Heart left ventricle (tissue), 16 donors: ENCODE results near the gene CHD3. TPM values are rescaled to one million over a fixed set of nuclear protein-coding genes. Genes with fewer than 3 reads are reported as not detected.

ENCODE experiments used
- ATAC-seq, 4 donors: fragments of 200-7000 bp; cut with Tn5 transposase; one replicate each; pipeline ENCODE4 v1.9.1; 2020 to 2022; ENCODE audit warnings: moderate library complexity in 4 of 4, mild to moderate bottlenecking in 3 of 4, moderate number of reproducible peaks in 1 of 4
- DNase-seq, 5 donors: peaks; one replicate each; pipeline ENCODE4 v3.0.0-alpha.2; 2020
- H3K27ac ChIP-seq, 12 donors: fragments of 200-600 bp; sonication (generic) in 4 of 12; one replicate each; pipeline versions ENCODE4 v1.5.0 to v1.8.0; 2016 to 2022; ENCODE audit warnings: mild to moderate bottlenecking in 2 of 12
- H3K27me3 ChIP-seq, 9 donors: fragments of 200-600 bp; sonication (generic) in 2 of 9; one replicate each; pipeline versions ENCODE4 v1.5.1 to v1.8.0; 2016 to 2022; ENCODE audit warnings: mild to moderate bottlenecking in 3 of 9
- H3K36me3 ChIP-seq, 9 donors: fragments of 200-600 bp; sonication (generic) in 2 of 9; one replicate each; pipeline versions ENCODE4 v1.5.0 to v1.8.0; 2018 to 2022; ENCODE audit warnings: mild to moderate bottlenecking in 2 of 9
- H3K4me1 ChIP-seq, 12 donors: fragments of 200-600 bp; sonication (generic) in 4 of 12; one replicate each; pipeline versions ENCODE4 v1.5.0 to v1.8.0; 2016 to 2022; ENCODE audit warnings: mild to moderate bottlenecking in 3 of 12
- H3K4me3 ChIP-seq, 12 donors: fragments of 200-600 bp; sonication (generic) in 4 of 12; one replicate each; pipeline versions ENCODE4 v1.5.0 to v1.8.0; 2017 to 2022; ENCODE audit warnings: mild to moderate bottlenecking in 9 of 12, moderate library complexity in 4 of 12
- H3K9me3 ChIP-seq, 12 donors: fragments of 200-600 bp; sonication (generic) in 4 of 12; one replicate each; pipeline versions ENCODE4 v1.5.0 to v1.8.0; 2016 to 2022; ENCODE audit warnings: mild to moderate bottlenecking in 1 of 12
- POLR2A ChIP-seq, 2 donors: fragments of 450-650 bp; IDR thresholded peaks; one replicate each; pipeline ENCODE4 v1.6.1; 2017; ENCODE audit warnings: antibody characterized with exemption in 2 of 2, mild to moderate bottlenecking in 2 of 2, moderate library complexity in 2 of 2
- WGBS, 4 donors: extraction: QIAGEN DNeasy Blood & Tissue Kit in 2 of 4; methylation state at CpG; one replicate each; pipeline versions ENCODE4 v1.1.5 to v1.1.7; 2013 to 2018; 5-methylcytosine and 5-hydroxymethylcytosine counted together
- intact Hi-C, 10 donors: fragments of 100-400 bp; cut with DNase I; formaldehyde crosslinking; loops; one replicate each; pipeline versions ENCODE4 v1.11.1 to v1.14.2; 2022
- polyA plus RNA-seq, 2 donors: library from polyadenylated mRNA; stranded (reverse); fragments of 200-250 nt; gene quantifications; one replicate each; pipeline ENCODE4 v1.2.3, GENCODE V29; 2013
- total RNA-seq, 9 donors: library from RNA; depleted of rRNA in 2 of 9; stranded (reverse); fragments of >200 nt in 2 of 9; fragmentation: NEBNext Ultra II Directional in 3 of 9; extraction: Animal tissue kit (Norgen Biotek cat#: 25700) in 3 of 9; gene quantifications; one replicate each; pipeline versions ENCODE4 v1.1.0 to v1.2.4, GENCODE V29; 2016 to 2023
- TF ChIP-seq, protein P1 (sequence below), 12 donors: fragments of 200-600 bp; sonication (generic) in 4 of 12; IDR thresholded peaks; one replicate each; pipeline versions ENCODE4 v1.5.0 to v1.8.0; 2018 to 2022; ENCODE audit warnings: antibody characterized with exemption in 12 of 12, mild to moderate bottlenecking in 5 of 12
- donor health status: ischemic (EF 13 %, LVEDD 7.1; RV severe dilation, severe dysfunction).
- donor health status: healthy with polysubstance abuse.
- donor health status: DM: no; HTN: yes; CAD: no.
- donor health status: DM: no; HTN: no; CAD: no.
- donor health status: ischemic (EF 25% LVEDD 6.9; RV normal size, moderate dysfunction).
- donor health status: ischemic (EF 25% LVEDD 5.7; RV mildly dilated, moderate dysfunction).
- donor health status: healthy.
- donor health status: DM: yes; HTN: yes; CAD: no.
- donor health status: ischemic (EF 35%, LVEDD 5.7; RV mildly dilated, moderate dysfunction).
- donor health status: nonischemic (EF 11% LVEDD 7.7; RV severe dilation, severe dysfunction).
- donor health status: DM: yes; HTN: yes; CAD: no.
- donor health status: PGD.
- donor health status: ischemic (EF 29% LVEDD 5.4; RV normal size, mild dysfunction).
- donor health status: nonischemic (EF 23%, LVEDD 6.1; RV moderate dilation, normal function).

The CHD3 gene
- total and polyA plus RNA-seq, 11 donors, result 6.7 to 30.6 (median 14.3) TPM

GRCh38 chr17:7884581-7885366 is 3.8 kb upstream of the CHD3 start:
- WGBS, 4 donors, result 1 to 3% (median 1%) methylated on average over 52 to 86 of the region's 100 CpGs
- Histone ChIP-seq H3K4me3 (peak overlapping the region; percentile 57 to 86 (median 76)), H3K27ac (peak overlapping the region; percentile 57 to 98 (median 91)), H3K4me1 (peaks cover 16 to 83% (median 40%) of the 10 kb centered on the region in 12 donors), H3K27me3 (no peaks in the 10 kb centered on the region), H3K36me3 (peaks cover 0 to 25% (median 5%) of the 10 kb centered on the region in 9 donors), H3K9me3 (no peaks in the 10 kb centered on the region)
- ATAC-seq (no peak), DNase-seq (peak in 3 of 5 donors; percentile 16 to 67 (median 26))
- no peak for TF ChIP-seq POLR2A (IDR thresholded peaks at IDR 0.05)
- TF ChIP-seq, protein P1, sequence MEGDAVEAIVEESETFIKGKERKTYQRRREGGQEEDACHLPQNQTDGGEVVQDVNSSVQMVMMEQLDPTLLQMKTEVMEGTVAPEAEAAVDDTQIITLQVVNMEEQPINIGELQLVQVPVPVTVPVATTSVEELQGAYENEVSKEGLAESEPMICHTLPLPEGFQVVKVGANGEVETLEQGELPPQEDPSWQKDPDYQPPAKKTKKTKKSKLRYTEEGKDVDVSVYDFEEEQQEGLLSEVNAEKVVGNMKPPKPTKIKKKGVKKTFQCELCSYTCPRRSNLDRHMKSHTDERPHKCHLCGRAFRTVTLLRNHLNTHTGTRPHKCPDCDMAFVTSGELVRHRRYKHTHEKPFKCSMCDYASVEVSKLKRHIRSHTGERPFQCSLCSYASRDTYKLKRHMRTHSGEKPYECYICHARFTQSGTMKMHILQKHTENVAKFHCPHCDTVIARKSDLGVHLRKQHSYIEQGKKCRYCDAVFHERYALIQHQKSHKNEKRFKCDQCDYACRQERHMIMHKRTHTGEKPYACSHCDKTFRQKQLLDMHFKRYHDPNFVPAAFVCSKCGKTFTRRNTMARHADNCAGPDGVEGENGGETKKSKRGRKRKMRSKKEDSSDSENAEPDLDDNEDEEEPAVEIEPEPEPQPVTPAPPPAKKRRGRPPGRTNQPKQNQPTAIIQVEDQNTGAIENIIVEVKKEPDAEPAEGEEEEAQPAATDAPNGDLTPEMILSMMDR (IDR thresholded peaks at IDR 0.05), result no peak
- intact Hi-C loops, result loop anchor here in 1 of 10 donors (5.0 kb wide), 1 partner anchor 48 kb away; the partner anchor contains the start of genes CNTROB and TRAPPC1

DNA sequence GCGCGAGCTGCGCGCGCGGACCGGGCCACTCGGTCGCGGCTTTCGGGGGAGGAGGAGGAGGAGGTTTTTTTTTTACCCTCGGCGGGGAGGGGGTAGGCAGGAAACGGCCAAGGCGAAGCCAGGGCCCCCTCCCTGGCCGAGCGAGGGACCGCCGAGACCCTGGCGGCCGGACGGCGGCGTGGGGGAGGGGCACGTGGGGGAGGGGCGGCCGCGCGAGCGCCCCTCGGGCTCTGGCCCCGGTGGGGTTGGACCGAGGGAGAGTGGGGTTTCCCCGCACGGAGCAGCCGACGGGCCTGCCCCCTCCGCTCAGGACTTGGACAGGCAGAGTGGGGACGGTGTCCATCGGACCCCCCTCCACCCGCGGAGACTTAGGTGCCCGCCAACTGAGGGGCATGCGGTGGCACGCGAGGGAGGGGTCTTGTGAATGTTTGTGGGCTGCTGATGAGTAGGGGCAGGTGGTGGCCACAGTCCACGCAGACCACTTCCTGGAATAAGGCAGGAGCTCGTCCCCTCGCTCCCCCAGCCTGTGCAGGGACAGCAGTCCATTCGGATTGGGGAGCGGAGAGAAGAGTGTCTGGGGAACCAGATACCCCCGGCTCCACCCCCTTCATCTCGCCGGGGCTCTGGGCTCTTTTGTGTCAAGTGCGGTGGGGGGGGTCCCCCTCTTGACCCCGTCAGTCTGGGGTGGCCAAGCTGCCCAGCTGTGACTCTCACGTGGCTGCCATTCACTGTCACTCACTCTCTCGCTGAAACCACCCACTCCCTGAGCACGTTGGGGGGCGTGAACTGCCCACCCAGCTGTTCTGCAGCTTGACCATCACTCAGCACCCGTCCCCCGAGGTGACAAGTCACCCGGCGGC is 3.0 kb upstream of the CHD3 start:
- DNase-seq (peak; percentile 41 to 71 (median 52)), ATAC-seq (no peak)
- H3K4me1 ChIP-seq, result peaks cover 17 to 82% (median 46%) of the 10 kb centered on the region in 12 donors
- peak overlapping the region; percentile 57 to 86 (median 76) for H3K4me3 ChIP-seq
- WGBS, 4 donors, result 0 to 2% (median 0%) methylated on average over 28 to 64 of the region's 64 CpGs
- H3K36me3 ChIP-seq, result peaks cover 0 to 22% (median 3%) of the 10 kb centered on the region in 9 donors
- peak overlapping the region; percentile 57 to 98 (median 91) for H3K27ac ChIP-seq
- no peaks in the 10 kb centered on the region for H3K27me3 ChIP-seq
- no peaks in the 10 kb centered on the region for H3K9me3 ChIP-seq
- intact Hi-C loops, result loop anchor here in 2 of 10 donors (2.0 to 5.0 kb wide), 3 partner anchors 29 to 51 kb away; partner anchors contain the start of genes CNTROB (in 1 of the 2), KDM6B (in 1 of the 2), NAA38 (in 1 of the 2) and TRAPPC1 (in 1 of the 2)
- TF ChIP-seq POLR2A (IDR thresholded peaks at IDR 0.05), result no peak
- TF ChIP-seq, protein P1 (IDR thresholded peaks at IDR 0.05), result no peak

DNA sequence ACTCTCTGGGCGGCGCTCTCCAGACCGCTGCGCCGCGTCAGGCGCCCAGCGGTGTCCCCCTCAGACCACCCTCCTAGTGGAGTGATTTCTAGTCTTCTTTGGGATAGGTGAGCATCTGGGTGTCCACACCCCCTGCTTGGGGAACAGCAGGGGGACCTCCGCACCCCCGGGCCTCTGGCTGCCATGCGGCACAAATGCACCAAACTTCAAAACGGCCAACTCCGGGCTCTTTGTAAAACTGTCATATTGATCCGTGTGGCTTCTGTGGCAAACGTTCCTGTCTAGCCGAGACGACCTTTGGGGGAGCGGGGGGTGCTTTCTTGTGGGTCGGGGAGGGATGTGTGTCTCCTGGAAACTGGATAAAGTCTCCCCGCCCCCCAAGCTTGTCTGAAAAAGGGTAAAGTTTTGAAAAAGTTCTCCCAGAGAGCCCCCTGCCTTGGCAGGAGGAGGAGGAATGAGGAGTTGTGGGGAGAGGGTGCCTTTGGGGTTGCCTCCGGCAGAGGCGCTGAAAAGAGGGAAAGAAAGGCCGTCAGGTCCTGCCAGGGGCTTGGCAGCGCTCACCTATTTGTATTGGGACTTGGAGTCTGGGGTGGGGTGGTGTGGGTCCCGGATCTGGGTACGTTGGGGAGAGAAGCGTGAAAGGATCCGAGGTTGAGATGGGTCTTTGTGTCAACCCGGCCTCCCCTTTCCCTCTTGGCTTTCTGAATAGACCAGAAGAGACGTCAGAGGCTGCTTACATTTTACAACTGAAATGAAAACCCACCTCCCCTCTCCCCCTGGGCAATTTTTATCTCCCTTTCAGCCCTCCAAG is 2.2 kb upstream of the CHD3 start:
- peak overlapping the region; percentile 57 to 86 (median 76) for H3K4me3 ChIP-seq
- TF ChIP-seq POLR2A (IDR thresholded peaks at IDR 0.05), result no peak
- TF ChIP-seq, protein P1 (IDR thresholded peaks at IDR 0.05), result no peak
- no peak for ATAC-seq
- peaks cover 17 to 74% (median 46%) of the 10 kb centered on the region in 12 donors for H3K4me1 ChIP-seq
- intact Hi-C loops, result loop anchor here in 2 of 10 donors (2.0 to 5.0 kb wide), 3 partner anchors 30 to 52 kb away; partner anchors contain the start of genes CNTROB (in 1 of the 2), KDM6B (in 1 of the 2), NAA38 (in 1 of the 2) and TRAPPC1 (in 1 of the 2)
- H3K27me3 ChIP-seq, result no peaks in the 10 kb centered on the region
- H3K27ac ChIP-seq, result peak overlapping the region; percentile 36 to 98 (median 91)
- 8 to 12% (median 10%) methylated on average over 19 to 30 of the region's 30 CpGs for WGBS, 4 donors
- DNase-seq, result peak in 2 of 5 donors; percentile 32 to 36
- H3K36me3 ChIP-seq, result peaks cover 0 to 22% (median 8%) of the 10 kb centered on the region in 9 donors
- no peaks in the 10 kb centered on the region for H3K9me3 ChIP-seq
